Measurements from ENCODE around the gene FHIT. TPM values are rescaled to one million over a fixed set of nuclear protein-coding genes. Genes with fewer than 3 reads are reported as not detected.

The FHIT gene
- polyA plus RNA-seq, 1 experiment = 0.11 TPM

GRCh38 chr3:59766200-59766872 lies 1484.9 kb downstream of the FHIT start:
- no peaks in the 10 kb centered on the region for H3K27me3 ChIP-seq (ENCODE audit: control insufficient read depth, insufficient read depth, low read length)
- H3K4me3 ChIP-seq (ENCODE audit: low read depth, low read length) = no peak overlapping the region
- no peaks in the 10 kb centered on the region for H3K36me3 ChIP-seq (ENCODE audit: control insufficient read depth, insufficient read depth, low read length)
- ChIA-PET CTCF (interaction anchor here (0.8 to 1.4 kb wide), 2 partner anchors 91 to 191 kb away, joined by 4 to 7 read pairs; no protein-coding TSS in a partner anchor), POLR2A (interaction anchor here (0.9 kb wide), 1 partner anchor 8 kb away, joined by 3 read pairs; no protein-coding TSS in a partner anchor)
- no peak for TF ChIP-seq CTCF (IDR thresholded peaks at IDR 0.05; ENCODE audit: insufficient read depth, low read depth, low read length)
- peak; percentile 96 for DNase-seq (ENCODE audit: low read depth)

GRCh38 chr3:59764171-59764570 lies 1487.1 kb downstream of the FHIT start:
- POLR2A ChIA-PET = interaction anchor here (0.6 kb wide), 2 partner anchors 12 to 1798 kb away, joined by 3 to 15 read pairs; no protein-coding TSS in a partner anchor

GRCh38 chr3:59762941-59763340 lies 1488.3 kb downstream of the FHIT start:
- Histone ChIP-seq H3K27me3 (ENCODE audit: control insufficient read depth, insufficient read depth, low read length) (no peaks in the 10 kb centered on the region), H3K4me3 (ENCODE audit: low read depth, low read length) (no peak overlapping the region), H3K36me3 (ENCODE audit: control insufficient read depth, insufficient read depth, low read length) (no peaks in the 10 kb centered on the region)
- ChIA-PET CTCF (no interaction called here), POLR2A (no interaction called here)
- TF ChIP-seq CTCF (IDR thresholded peaks at IDR 0.05; ENCODE audit: insufficient read depth, low read depth, low read length) = no peak
- no peak for DNase-seq (ENCODE audit: low read depth)

More at GRCh38 chr3:59764171-59764570, 1487.1 kb downstream of the FHIT start:
- H3K36me3 ChIP-seq (ENCODE audit: control insufficient read depth, insufficient read depth, low read length) = no peaks in the 10 kb centered on the region
- no peak for TF ChIP-seq CTCF (IDR thresholded peaks at IDR 0.05; ENCODE audit: insufficient read depth, low read depth, low read length)
- CTCF ChIA-PET = no interaction called here
- no peaks in the 10 kb centered on the region for H3K27me3 ChIP-seq (ENCODE audit: control insufficient read depth, insufficient read depth, low read length)
- no peak overlapping the region for H3K4me3 ChIP-seq (ENCODE audit: low read depth, low read length)
- no peak for DNase-seq (ENCODE audit: low read depth)

GRCh38 chr3:59759298-59760031 lies 1491.8 kb downstream of the FHIT start:
- ChIA-PET CTCF (interaction anchor here (1.6 kb wide), 1 partner anchor 13 kb away, joined by 4 read pairs; no protein-coding TSS in a partner anchor), POLR2A (no interaction called here)
- DNase-seq (ENCODE audit: low read depth) = no peak
- H3K36me3 ChIP-seq (ENCODE audit: control insufficient read depth, insufficient read depth, low read length) = no peaks in the 10 kb centered on the region
- H3K4me3 ChIP-seq (ENCODE audit: low read depth, low read length) = no peak overlapping the region
- H3K27me3 ChIP-seq (ENCODE audit: control insufficient read depth, insufficient read depth, low read length) = no peaks in the 10 kb centered on the region
- TF ChIP-seq CTCF (IDR thresholded peaks at IDR 0.05; ENCODE audit: insufficient read depth, low read depth, low read length) = no peak

- ChIA-PET CTCF (interaction anchor here (1.6 kb wide), 1 partner anchor 14 kb away, joined by 4 read pairs; no protein-coding TSS in a partner anchor), POLR2A (no interaction called here)
- no peaks in the 10 kb centered on the region for H3K36me3 ChIP-seq (ENCODE audit: control insufficient read depth, insufficient read depth, low read length)
- DNase-seq (ENCODE audit: low read depth) = no peak
- H3K27me3 ChIP-seq (ENCODE audit: control insufficient read depth, insufficient read depth, low read length) = no peaks in the 10 kb centered on the region
- no peak for TF ChIP-seq CTCF (IDR thresholded peaks at IDR 0.05; ENCODE audit: insufficient read depth, low read depth, low read length)
- no peak overlapping the region for H3K4me3 ChIP-seq (ENCODE audit: low read depth, low read length)
Measured at GRCh38 chr3:59758672-59759071, 1492.6 kb downstream of the FHIT start.

Measured in BJ (cell line).